IPS DF 4.7 (cell line): ENCODE data around the gene ELMO3.

Experiments used
- DNase-seq: peaks from one replicate; pipeline ENCODE4 v3.0.0-alpha.2; 2013; ENCODE audit warnings: low spot score; ENCODE audit errors: extremely low read depth

ELMO3 gene

GRCh38 chr16:67199011-67199807 is at the start of gene ELMO3:
TSS of gene ELMO3 (plus strand) at chr16:67199131. CDS start at chr16:67199327, 196 bp downstream.
- DNase-seq, result no peak

- no peak for DNase-seq
Measured at GRCh38 chr16:67149276-67150046, 49.5 kb upstream of the ELMO3 start.

- no peak for DNase-seq
Measured at GRCh38 chr16:67150047-67150832, 48.7 kb upstream of the ELMO3 start.

GRCh38 chr16:67150833-67151396 is 48.0 kb upstream of the ELMO3 start, which contains the start of gene B3GNT9:
TSS of gene B3GNT9 (minus strand) at chr16:67150998. CDS start at chr16:67150485, 513 bp downstream.
- DNase-seq, result no peak

GRCh38 chr16:67151431-67152097 is 47.4 kb upstream of the ELMO3 start:
- DNase-seq, result no peak

- DNase-seq, result no peak
Measured at GRCh38 chr16:67154578-67155294, 44.2 kb upstream of the ELMO3 start.

- no peak for DNase-seq
Measured at GRCh38 chr16:67155295-67156142, 43.4 kb upstream of the ELMO3 start.

- DNase-seq, result no peak
Measured at GRCh38 chr16:67156143-67156844, 42.6 kb upstream of the ELMO3 start.

GRCh38 chr16:67157106-67157748 is 41.7 kb upstream of the ELMO3 start:
- DNase-seq, result no peak

GRCh38 chr16:67157892-67158635 is 40.9 kb upstream of the ELMO3 start:
- no peak for DNase-seq

- no peak for DNase-seq
Measured at GRCh38 chr16:67158637-67159600, 40.0 kb upstream of the ELMO3 start.

GRCh38 chr16:67161595-67162058 is 37.3 kb upstream of the ELMO3 start:
- no peak for DNase-seq

- DNase-seq, result no peak
Measured at GRCh38 chr16:67162506-67163163, 36.3 kb upstream of the ELMO3 start.

GRCh38 chr16:67163164-67163998 is 35.5 kb upstream of the ELMO3 start:
- no peak for DNase-seq
